Astrocyte of the cerebellum (primary cell): ENCODE measurements around the gene OSBPL3.

Experiments used
- DNase-seq: peaks from one replicate; pipeline ENCODE4 v3.0.0-alpha.2; 2011; ENCODE audit warnings: low read depth
- H3K4me3 ChIP-seq: 2 replicates; pipeline ENCODE4 v1.5.1; 2011; ENCODE audit warnings: mild to moderate bottlenecking, low read depth, low read length, moderate library complexity
- CTCF ChIP-seq: IDR thresholded peaks from 2 replicates; pipeline ENCODE4 v1.5.1; 2012; ENCODE audit warnings: low read length, low read depth, moderate library complexity, mild to moderate bottlenecking; ENCODE audit errors: missing control alignments
- in situ Hi-C: cut with HindIII; loops from 2 replicates; pipeline ENCODE4 v1.10.0; 2017; ENCODE audit warnings: low sequenced_read_pairs

OSBPL3 gene

GRCh38 chr7:24880886-24881285, 99.1 kb downstream of the OSBPL3 start:
- no peak for TF ChIP-seq CTCF
- in situ Hi-C loops, result no loop called here

GRCh38 chr7:24879291-24879690, 100.7 kb downstream of the OSBPL3 start:
- DNase-seq, result no peak
- H3K4me3 ChIP-seq, result no peak overlapping the region
- in situ Hi-C loops, result no loop called here
- TF ChIP-seq CTCF, result no peak

More at GRCh38 chr7:24880886-24881285, 99.1 kb downstream of the OSBPL3 start:
- DNase-seq, result no peak
- H3K4me3 ChIP-seq, result no peak overlapping the region

- in situ Hi-C loops, result no loop called here
- no peak for TF ChIP-seq CTCF
- H3K4me3 ChIP-seq, result no peak overlapping the region
- peak; percentile 44 for DNase-seq
These were observed 102.1 kb downstream of the OSBPL3 start for GRCh38 chr7:24877790-24878311.

GRCh38 chr7:24874791-24875190, 105.2 kb downstream of the OSBPL3 start:
- TF ChIP-seq CTCF, result no peak
- no peak overlapping the region for H3K4me3 ChIP-seq
- no peak for DNase-seq
- in situ Hi-C loops, result no loop called here

- no peak for TF ChIP-seq CTCF
- no peak overlapping the region for H3K4me3 ChIP-seq
- DNase-seq, result no peak
- in situ Hi-C loops, result no loop called here
These were observed 106.0 kb downstream of the OSBPL3 start for GRCh38 chr7:24873944-24874343.

- no peak for TF ChIP-seq CTCF
- in situ Hi-C loops, result no loop called here
- H3K4me3 ChIP-seq, result no peak overlapping the region
- DNase-seq, result no peak
These were observed 108.2 kb downstream of the OSBPL3 start for GRCh38 chr7:24871770-24872169.

GRCh38 chr7:24870766-24871165, 109.2 kb downstream of the OSBPL3 start:
- no peak for TF ChIP-seq CTCF
- DNase-seq, result no peak
- in situ Hi-C loops, result no loop called here
- H3K4me3 ChIP-seq, result no peak overlapping the region
